Tibial nerve (tissue), 4 donors: ENCODE results near the gene OCLN.
"Not testable (repeated sequence)": the region's sequence is repeated elsewhere in the genome, so short reads cannot be mapped to it uniquely, and the experiment has no call there.

Experiments used
- EP300 ChIP-seq, 2 donors: sonication (generic); formaldehyde crosslinking; IDR thresholded peaks; one replicate each; pipeline ENCODE4 v1.6.1; 2017; ENCODE audit warnings: antibody characterized with exemption in 2 of 2, mild to moderate bottlenecking in 1 of 2
- POLR2A ChIP-seq, 2 donors: fragments of 450-650 bp; IDR thresholded peaks; one replicate each; pipeline ENCODE4 v1.6.1; 2017; ENCODE audit warnings: antibody characterized with exemption in 2 of 2, mild to moderate bottlenecking in 2 of 2, moderate library complexity in 2 of 2
- TF ChIP-seq, protein P1 (sequence below), 5 experiments: fragments of 200-600 bp in 3 of 5; fragments of 450-650 bp in 2 of 5; sonication (generic) in 3 of 5; IDR thresholded peaks; one replicate each; pipeline ENCODE4 v1.5.1; 2016 to 2019; ENCODE audit warnings: antibody characterized with exemption in 5 of 5, mild to moderate bottlenecking in 3 of 5, moderate library complexity in 2 of 5

DNA sequence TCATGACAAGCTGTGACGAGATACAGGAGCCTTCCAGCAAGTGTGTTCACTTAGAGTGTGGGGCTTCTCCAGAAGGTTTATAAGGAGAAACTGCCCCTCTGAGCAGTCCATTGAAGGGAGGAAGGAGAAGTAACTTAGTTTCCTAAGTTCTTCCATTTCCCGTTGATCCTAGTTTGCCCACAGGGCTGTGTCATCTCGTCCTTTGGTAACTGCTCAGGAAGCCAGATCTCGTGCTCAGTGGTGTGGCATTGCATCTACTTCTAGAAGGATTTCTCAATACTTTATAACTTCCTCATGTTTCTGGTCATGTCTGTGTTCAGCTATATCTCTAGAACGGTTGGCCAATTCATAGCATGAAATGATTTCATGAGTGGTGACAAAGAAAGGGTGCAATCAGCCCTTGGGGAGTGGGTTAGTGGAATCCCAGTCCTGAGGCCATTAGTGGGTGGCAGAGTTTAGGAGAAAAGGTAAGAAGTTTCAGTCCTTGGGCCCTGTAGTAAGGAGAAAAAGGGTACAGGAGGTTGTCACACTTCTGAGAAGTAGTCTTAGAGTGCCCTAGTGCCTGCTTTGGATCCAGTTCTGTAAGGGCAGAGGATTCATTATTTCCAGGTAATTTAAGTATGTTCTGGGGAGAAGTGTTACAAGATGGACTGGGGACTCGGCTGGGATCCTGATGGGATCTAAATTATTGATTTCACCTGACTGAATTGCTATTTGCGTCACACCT, 103.7 kb downstream of the OCLN start:
- not testable (repeated sequence) for TF ChIP-seq POLR2A, EP300 (IDR thresholded peaks at IDR 0.05)
- TF ChIP-seq, protein P1, sequence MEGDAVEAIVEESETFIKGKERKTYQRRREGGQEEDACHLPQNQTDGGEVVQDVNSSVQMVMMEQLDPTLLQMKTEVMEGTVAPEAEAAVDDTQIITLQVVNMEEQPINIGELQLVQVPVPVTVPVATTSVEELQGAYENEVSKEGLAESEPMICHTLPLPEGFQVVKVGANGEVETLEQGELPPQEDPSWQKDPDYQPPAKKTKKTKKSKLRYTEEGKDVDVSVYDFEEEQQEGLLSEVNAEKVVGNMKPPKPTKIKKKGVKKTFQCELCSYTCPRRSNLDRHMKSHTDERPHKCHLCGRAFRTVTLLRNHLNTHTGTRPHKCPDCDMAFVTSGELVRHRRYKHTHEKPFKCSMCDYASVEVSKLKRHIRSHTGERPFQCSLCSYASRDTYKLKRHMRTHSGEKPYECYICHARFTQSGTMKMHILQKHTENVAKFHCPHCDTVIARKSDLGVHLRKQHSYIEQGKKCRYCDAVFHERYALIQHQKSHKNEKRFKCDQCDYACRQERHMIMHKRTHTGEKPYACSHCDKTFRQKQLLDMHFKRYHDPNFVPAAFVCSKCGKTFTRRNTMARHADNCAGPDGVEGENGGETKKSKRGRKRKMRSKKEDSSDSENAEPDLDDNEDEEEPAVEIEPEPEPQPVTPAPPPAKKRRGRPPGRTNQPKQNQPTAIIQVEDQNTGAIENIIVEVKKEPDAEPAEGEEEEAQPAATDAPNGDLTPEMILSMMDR (IDR thresholded peaks at IDR 0.05), result not testable (repeated sequence)
